HG03095 (cell line): Measurements from ENCODE around the gene FBXL17.

Experiments
- ATAC-seq: cut with Tn5 transposase; IDR thresholded peaks from one replicate; pipeline ENCODE4 v1.9.1; 2021; ENCODE audit warnings: moderate library complexity; ENCODE audit not compliant: unreplicated experiment

FBXL17 gene

DNA sequence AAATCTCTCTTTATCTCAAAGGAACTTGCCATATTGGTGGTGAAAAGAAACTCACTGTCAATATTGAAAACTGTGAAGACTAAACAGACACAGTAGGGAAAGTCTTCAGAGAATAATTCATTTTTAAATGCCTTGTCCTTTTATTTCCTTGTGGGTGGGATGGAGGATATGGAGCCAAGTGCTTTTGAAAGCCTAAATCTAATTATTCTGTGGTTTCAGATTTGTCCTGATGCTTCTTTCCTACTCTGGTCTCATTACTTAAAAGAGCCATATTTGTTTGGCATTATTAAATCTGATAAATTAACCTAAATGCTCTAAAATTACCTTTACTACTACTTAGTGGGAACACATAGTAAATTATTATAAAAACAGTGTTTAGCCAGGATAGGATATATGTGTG is 452.8 kb downstream of the FBXL17 start:
- no peak for ATAC-seq

DNA sequence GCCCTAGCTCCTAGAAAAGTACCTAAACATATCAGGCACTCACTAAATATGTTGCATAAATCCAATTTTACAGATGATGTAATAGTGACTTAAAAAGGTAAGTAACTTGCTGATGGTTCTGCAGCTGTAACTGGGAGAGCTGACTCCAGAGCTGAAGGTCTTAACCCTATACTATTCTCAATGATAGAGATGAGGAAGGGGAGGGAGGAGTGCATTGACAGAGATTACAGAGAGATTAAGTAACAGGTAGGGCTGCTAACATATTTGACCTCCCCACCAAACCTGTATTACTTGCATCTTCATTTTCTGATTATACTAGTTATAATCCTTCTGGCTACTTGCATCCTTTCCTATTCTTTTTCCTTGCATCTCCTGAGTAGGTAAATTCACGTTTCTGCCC is 455.8 kb downstream of the FBXL17 start:
- ATAC-seq = no peak

DNA sequence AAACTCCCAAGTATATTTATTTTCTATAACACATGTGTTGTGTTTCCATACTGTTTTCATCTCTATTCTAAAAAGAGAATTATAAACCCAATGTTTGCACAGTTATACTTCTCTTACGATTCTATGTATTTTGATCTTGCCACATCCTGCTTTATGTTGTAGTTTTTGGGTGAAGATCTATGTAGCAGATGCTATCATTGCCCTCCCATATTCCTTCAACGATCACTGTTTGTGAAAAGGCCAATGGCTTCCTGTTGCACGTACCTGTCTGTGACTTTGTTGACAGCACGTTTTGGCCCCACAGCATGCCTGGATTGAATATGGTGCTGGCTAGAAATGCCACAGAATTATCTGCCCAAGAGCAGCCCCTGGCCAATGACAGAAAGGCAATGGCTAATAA is 456.7 kb downstream of the FBXL17 start:
- no peak for ATAC-seq

DNA sequence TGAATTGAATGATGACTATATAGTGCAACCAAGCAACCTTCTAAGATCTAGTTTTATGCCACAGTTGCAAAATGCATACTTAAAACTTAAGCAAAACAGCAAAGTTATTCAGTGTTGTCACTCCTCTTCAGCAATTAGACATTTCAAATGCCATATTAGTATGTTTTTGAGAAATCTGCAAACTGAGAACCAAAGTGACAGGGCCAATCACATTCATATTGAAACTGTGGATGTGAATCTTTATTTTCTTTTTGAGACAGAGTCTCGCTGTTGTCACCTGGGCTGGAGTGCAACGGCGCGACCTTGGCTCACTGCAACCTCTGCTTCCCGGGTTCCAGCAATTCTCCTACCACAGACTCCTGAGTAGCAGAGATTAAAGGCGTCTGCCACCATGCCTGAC is 461.9 kb downstream of the FBXL17 start:
- peak; percentile 62 for ATAC-seq

DNA sequence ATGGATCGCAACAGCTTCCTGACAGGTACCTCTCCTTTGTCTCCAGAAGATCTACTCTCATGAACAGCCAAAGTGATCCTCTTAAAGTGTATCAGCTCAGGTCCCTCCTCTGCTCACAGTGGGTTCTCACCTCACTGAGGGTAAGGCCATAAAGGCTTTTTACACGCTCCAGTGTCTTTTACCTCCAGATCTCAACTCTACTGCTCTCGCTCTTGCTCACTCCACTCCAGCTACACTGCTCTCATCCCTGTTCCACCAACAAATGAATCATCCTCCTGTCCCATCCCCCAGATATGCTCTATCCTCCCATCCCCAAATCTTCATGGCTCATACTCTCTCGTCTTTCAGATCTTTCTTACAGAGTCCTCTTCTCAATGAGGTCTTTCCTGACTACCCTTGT is 462.5 kb downstream of the FBXL17 start:
- no peak for ATAC-seq

DNA sequence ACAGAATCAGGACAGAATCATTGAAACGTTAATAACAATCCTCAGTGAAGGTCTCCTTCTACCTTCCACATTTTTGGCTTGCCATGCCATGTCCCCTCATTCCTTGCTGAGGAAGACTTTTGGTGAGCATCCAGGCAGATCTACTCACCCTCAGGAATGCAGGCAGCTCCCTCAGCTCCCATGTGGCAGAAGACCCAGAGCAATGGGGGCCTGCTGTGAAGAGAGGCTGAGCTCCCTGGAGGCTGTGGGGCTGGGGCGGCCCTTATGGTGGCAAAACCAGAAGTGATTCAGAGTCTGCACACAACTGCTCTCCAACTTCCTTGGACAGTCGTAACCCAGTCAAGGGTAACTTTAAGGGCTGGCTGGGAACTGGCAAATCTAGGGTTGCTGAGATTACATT is 463.9 kb downstream of the FBXL17 start:
- ATAC-seq = no peak

DNA sequence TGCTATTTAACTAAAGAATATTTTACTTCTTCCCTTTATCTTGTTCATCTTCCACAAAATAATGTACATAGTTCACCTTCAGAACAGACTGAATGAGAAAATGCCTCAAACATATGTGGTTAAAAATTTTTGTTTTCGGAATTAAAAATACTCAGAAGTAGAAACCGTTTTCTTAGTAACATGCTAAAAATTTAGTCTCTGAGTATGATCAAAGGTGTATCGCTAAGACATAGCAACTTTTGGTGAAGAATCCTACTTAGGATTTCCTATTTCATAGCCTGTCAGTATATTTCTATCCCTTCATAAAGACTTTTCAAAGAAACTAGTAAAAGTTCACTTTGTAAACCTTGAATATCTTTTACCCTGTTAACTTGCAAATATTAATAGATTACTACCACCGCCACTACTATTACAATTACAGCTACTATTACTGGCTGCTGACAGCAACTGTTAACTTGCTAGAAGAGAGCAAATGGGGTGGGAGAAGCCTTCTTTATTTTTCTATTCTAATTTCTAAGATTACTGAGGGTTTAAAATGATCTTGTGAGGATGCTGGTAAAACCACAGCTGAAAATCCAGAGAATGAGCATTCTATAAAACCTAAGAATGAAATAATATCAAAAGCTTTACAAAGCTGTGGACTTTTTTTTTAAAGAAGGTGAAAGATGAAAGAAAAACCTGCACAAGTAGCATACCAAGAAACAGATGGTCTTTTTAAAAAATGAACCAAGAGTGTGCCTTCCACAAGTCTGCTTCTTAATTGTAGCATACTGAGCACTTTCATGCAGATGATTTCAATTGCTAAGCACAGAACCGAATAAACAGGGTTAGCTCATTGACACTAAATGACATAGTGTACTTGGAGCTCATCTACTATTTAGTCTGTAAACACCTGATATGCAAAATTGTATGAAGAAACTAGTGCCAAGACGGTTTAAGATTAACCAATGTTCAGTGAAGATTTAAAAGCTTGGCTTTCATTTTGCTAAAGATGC is 464.9 kb downstream of the FBXL17 start:
- ATAC-seq = no peak

DNA sequence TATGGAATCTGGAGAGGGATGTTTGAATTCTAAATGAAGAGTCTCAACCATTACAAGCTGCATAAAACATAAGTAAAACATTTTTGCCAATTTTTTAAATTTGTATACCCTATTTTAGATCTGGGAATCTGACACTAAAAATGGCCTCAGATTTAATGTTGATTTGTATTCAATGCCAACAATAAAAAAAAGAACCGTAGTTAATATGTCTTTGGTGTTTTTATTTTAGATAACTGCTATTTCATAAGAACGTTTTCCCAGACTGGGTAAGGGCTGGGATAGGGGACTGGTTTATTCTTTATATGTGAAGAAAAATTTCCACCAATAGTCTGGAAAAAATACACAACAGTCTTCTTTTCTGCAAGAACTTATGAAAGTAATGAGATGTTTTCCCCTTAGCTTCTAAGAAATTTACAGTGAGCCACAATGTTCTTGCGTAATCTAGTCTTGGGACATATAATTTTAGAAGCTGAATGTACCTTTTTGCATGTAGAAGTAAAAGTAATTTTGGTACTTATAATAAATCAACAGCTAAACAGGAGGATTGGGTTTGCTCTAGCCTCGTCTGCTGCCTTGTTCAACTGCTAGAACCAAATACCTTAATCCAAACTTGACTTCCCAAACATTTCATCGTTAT is 466.6 kb downstream of the FBXL17 start:
- ATAC-seq = no peak

DNA sequence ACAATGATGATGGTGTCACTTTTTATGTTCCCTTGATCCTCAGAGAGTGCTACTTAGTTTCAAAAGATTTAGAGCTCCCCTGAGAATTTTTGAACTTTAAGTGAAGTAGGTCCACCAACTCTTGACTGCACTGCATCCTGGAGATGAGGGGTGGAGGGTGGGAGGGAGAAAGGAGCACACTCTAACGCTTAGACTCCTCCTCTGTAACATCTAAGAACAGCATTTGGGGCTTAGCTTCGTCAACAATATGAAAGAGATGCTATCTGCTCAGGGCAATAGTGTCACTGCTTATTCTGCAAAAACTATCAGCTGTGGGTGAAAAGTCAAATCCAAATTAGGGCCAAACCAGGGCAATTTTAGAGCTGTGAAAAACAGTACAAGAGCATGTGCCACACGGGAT is 468.4 kb downstream of the FBXL17 start:
- no peak for ATAC-seq

DNA sequence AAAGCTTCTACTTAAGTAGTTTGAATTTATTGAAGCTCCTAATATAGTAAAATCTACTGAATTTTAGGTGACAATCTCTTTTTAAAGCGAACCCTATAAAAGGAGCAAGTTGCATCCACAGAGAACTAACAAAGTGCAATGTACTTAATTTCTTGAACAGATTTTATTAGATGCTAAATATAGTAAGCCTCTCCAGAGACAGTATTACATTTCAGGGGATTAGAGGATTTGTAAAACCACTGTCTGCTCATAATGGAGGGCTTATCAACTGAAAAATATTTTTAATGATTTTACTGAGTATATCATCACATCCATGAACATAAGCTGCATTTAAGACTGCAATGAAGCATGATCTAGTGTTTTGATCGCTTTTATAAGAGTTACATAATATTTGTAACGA is 481.2 kb downstream of the FBXL17 start:
- no peak for ATAC-seq

DNA sequence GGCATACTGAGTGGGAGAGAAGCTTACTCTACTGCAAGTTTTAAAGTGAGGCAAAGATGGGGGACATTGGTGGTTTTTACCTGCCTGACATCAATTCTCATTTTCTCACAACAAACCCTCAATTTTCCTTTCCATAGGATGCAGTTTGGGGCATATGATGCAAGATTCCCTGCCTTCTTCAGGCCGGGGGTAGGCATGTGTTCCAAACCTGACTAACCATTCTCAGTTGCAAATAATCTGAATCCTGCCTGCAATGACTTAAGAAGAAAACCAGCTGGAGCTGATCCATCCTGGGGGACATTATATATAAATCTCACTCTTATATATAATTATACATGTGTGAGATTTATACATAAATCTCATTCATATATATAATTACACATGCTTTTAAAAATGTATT is 487.5 kb downstream of the FBXL17 start:
- no peak for ATAC-seq

DNA sequence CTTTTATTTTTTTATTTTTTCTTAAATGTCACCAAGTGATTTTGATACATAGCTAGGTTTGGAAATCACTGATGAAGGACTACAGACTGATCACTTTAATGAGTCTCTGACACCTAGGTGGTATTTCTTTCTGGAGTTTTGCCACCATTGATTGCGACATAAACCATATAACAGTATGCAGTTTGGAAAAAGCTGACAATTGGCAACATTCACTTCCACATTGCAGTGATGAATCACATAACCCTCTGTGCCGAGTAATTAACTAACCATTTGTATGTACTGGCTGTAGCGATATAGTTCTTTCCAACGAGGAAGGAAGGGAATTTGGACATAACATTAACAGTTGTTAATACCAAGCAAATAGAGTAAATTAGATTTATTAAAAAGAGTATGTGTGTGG is 488.3 kb downstream of the FBXL17 start:
- ATAC-seq = no peak

DNA sequence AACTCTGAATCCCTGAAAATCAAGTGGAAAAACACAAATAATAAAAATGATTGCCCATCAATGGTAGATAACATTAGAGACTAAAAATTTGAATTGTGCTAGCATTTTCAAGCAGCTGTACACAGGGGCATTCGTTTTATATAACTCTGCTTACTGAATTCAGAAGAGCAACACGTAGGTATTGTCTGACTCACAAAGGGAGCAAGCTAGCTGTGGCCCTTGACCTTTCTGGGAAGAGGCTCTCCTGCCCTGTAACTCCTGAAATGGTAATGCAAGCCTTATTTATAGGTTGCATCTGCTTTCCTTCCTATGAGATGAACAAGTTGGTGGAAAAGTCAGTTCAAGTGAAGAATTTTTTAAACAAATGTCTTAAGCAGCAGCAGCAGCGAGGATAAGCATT is 492.5 kb downstream of the FBXL17 start:
- no peak for ATAC-seq

DNA sequence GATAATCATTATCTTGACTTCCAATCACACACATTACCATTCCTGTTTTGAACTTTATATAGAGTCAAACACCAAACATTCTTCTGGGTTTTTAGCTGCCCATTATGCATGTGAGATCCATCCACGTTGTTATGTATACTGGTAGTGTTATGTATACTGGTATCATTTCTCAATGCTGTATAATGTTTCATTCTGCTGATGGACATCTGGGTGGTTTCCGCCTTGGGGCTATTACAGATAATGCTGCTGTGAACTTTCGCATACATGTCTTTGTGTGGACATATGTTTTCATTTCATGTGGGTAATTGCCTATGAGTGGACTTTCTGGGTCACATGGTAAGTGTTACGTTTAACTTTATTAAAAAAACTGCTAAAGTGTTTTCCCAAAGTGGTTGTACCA is 493.4 kb downstream of the FBXL17 start:
- ATAC-seq = no peak

DNA sequence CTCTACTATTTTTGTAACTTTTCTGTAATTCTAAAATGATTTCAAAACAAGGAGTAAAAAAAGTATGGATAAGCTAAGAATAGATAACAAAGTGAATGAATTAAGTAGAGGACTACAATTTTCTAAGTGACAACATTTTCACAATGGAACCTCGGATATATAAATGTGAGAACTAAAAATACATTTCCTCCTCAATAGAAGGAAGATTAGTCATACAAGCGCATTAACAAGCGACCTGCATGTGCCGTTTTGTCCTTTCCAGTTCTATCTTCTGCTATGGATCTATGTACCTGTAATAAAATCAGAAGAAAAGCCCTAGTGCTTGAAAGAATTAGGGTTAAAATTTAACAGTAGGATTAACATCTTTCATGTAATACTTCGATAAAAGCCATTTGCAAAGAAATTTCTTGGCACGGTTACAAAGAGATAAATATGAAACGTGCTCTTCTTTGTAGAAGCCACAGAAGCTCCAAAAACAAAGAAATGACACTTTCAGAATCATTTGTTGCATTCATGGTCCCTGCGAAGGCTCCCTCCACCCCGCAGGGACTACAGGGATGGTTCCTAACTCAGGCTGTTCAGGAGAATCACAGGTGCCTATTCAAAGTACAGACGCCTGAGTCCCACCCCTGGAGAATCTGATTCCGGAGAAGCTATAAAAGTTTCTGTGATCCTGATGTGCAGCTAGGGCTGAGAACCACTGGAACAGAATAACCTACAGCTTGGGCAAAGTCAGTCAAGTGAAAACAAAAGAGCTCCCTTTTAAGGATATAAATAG is 494.5 kb downstream of the FBXL17 start:
- ATAC-seq = no peak

DNA sequence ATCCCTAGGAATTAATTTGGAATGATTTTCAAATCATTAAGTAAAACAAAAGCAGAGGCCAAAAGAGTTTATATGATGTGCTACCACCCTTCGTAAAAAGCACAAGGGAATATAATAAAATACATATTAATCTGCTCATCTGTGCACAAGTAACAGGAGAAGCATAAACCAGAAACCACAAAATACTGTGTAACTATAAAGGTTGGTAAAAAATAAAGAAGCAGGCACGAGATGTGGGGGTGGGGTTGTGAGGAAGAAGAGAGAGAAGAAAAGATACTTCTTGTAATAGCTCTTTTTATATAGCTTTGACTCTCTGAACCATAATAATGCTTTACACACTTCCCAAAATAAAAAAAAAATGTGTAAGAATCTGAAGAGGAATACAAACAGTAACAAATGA is 496.3 kb downstream of the FBXL17 start:
- no peak for ATAC-seq

DNA sequence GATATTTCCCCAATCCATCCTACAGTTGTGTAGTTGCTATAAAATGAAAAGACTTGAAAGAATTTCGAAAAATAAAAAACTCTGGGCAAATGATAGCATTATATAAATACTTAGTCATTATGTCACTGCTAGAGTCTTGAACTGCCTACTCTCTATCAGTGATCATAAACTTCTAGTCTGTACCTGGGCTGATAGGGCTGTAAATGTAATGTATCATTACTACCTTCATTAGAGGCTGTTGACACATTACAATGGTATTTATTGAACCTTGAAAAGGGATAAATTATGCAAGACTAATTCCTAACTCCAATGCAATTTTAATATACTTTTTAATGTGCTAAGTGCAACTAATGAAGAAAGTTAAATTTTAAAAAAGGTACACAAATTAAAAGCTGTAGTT is 497.0 kb downstream of the FBXL17 start:
- ATAC-seq = no peak

DNA sequence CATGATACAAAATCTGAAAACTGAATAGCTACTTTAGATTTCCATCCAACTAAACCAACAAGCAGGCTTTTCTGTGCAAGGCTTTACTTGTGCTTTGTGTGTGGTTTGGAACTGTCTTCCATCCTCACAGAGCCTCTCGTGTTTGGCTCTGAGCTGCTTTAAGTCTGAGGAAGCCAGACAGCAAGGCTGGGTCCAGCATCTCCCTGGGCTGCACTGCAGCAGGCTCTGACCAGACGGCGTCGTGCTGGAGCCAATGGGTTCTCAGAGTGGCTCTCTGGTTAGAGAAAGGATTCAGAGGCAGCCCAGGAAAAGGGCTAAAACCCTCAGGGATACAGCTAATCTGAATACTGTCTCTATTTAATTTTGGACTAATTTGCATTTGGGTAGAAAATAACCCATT is 503.2 kb downstream of the FBXL17 start:
- ATAC-seq = no peak

DNA sequence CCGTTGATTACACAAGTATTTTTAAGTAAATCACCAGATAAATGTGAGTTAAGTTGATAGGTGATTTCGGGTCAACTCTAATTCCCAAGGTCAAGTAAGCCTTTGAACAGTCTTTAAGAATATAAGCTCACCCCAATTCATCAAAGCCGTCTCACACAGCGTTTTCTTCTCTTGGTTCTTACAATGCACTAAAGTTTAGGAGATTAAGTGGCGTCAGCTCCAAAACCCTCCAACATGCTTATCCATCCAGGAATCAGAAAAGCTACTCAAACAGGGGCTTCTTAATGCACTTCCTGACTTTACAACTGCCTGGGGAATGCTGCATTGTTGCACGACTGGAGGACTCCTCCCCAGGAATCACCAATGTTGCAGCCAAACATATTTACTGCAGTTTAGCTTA is 505.0 kb downstream of the FBXL17 start:
- no peak for ATAC-seq

DNA sequence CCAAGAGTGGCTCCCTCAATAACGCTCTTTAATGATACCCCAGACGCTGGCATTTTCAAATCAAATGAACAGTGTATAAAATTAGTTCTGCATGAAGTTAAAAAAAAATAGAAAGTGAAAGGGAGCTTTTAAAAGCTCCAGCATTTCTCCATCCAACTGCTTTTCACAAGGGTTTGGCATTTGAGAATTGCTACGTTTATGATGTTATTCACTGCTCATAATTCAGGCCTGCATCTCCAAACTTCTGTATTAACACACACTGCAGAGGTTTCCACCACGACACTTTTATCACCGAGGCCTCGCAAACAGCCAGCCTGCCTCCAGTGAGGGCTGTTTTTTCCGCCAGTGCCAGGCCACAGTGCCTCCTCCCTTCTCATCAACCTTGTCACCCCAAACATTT is 505.6 kb downstream of the FBXL17 start:
- no peak for ATAC-seq

DNA sequence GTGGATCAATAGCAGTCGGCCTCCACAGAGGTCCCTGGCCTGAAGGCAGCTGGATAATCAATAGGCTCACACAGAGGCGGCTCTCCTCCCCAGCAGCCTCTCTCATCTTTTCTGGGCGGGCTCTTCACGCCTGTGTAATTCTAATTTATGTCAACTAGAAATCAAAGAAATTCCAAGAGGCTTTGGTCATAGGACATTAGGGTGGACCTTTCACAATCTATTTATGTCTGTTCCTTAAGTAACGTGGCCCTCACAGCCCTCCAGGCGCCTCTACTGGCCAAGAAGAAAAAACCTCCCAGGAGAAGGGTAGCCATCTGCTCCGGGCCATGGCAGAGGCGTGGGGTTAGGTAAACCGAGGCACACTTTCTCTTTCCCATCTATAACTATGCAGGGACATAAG is 506.1 kb downstream of the FBXL17 start:
- ATAC-seq = no peak

DNA sequence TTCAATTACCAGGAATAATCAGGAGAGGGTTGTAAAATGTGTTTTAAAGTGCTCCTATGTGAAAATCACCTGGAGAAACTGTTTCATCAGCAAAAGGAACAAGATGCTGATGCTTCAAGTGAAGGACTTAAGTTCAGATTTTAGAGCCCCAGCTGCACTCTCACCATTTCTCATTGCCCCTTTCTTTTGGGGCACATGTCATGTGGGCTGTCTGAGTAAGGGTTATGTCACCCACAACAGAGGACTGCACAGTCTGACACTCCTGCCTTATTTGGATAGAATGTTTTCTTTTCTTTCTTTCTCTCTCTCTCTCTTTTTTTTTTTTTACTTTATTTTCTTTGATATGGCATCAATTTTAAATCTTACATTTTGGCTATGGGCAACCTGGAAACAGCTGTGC is 507.1 kb downstream of the FBXL17 start:
- no peak for ATAC-seq
